Loucy (cell line): Measurements from ENCODE around the gene S1PR2.

Source experiments
- H2AFZ ChIP-seq: fragments of 200-600 bp; sonication (generic); 2 replicates; pipeline ENCODE4 v1.6.0; 2016; ENCODE audit warnings: antibody characterized with exemption, mild to moderate bottlenecking, low read length, moderate library complexity
- H3F3A ChIP-seq: fragments of 200-600 bp; 2 replicates; pipeline ENCODE4 v1.6.0; 2016; ENCODE audit warnings: antibody characterized with exemption, low read depth, mild to moderate bottlenecking
- H3K27me3 ChIP-seq: fragments of 200-600 bp; sonication (generic); 2 replicates; pipeline ENCODE4 v1.6.1; 2014; ENCODE audit warnings: low read length, mild to moderate bottlenecking; ENCODE audit not compliant: insufficient read depth, poor library complexity, severe bottlenecking
- H3K36me3 ChIP-seq: fragments of 200-600 bp; sonication (generic); 2 replicates; pipeline ENCODE4 v1.6.1; 2016; ENCODE audit warnings: low read length; ENCODE audit not compliant: insufficient read depth
- H3K4me1 ChIP-seq: fragments of 200-600 bp; sonication (generic); 2 replicates; pipeline ENCODE4 v1.5.1; 2014; ENCODE audit warnings: low read length, mild to moderate bottlenecking; ENCODE audit not compliant: insufficient read depth, poor library complexity, severe bottlenecking
- H3K4me2 ChIP-seq: fragments of 200-600 bp; sonication (generic); 2 replicates; pipeline ENCODE4 v1.6.0; 2014; ENCODE audit warnings: antibody characterized with exemption, low read length, low read depth, mild to moderate bottlenecking; ENCODE audit not compliant: poor library complexity, severe bottlenecking
- H3K4me3 ChIP-seq: fragments of 200-600 bp; sonication (generic); 2 replicates; pipeline ENCODE4 v1.5.1; 2014; ENCODE audit warnings: low read length, mild to moderate bottlenecking, mixed read lengths; ENCODE audit not compliant: poor library complexity, severe bottlenecking
- H3K79me2 ChIP-seq: fragments of 200-600 bp; sonication (generic); 2 replicates; pipeline ENCODE4 v1.6.1; 2014; ENCODE audit warnings: low read length; ENCODE audit not compliant: insufficient read depth
- H3K9ac ChIP-seq: fragments of 200-600 bp; sonication (generic); 2 replicates; pipeline ENCODE4 v1.6.0; 2014; ENCODE audit warnings: mild to moderate bottlenecking, low read depth, low read length, moderate library complexity; ENCODE audit not compliant: poor library complexity, severe bottlenecking
- H3K9me2 ChIP-seq: fragments of 200-600 bp; sonication (generic); replicated peaks from 2 replicates; pipeline ENCODE4 v1.6.1; 2016; ENCODE audit warnings: low read depth, low read length, mixed read lengths
- H3K9me3 ChIP-seq: fragments of 200-600 bp; sonication (generic); 2 replicates; pipeline ENCODE4 v1.6.1; 2014; ENCODE audit warnings: mild to moderate bottlenecking, antibody characterized with exemption, low read length, low read depth; ENCODE audit not compliant: insufficient read depth
- H4K20me1 ChIP-seq: fragments of 200-600 bp; sonication (generic); 2 replicates; pipeline ENCODE4 v1.6.0; 2014; ENCODE audit warnings: antibody characterized with exemption, low read length, mild to moderate bottlenecking; ENCODE audit not compliant: insufficient read depth, poor library complexity, severe bottlenecking
- EZH2phosphoT487 ChIP-seq: fragments of 200-600 bp; IDR thresholded peaks from 2 replicates; pipeline ENCODE4 v1.6.1; 2018; ENCODE audit warnings: antibody characterized with exemption, mild to moderate bottlenecking, moderate library complexity, borderline replicate concordance
- TF ChIP-seq, protein P1 (sequence below): fragments of 200-600 bp; sonication (generic); conservative IDR thresholded peaks from 2 replicates; pipeline ENCODE4 v1.5.1; 2014; ENCODE audit warnings: mild to moderate bottlenecking, antibody characterized with exemption, low read length

Gene S1PR2

DNA sequence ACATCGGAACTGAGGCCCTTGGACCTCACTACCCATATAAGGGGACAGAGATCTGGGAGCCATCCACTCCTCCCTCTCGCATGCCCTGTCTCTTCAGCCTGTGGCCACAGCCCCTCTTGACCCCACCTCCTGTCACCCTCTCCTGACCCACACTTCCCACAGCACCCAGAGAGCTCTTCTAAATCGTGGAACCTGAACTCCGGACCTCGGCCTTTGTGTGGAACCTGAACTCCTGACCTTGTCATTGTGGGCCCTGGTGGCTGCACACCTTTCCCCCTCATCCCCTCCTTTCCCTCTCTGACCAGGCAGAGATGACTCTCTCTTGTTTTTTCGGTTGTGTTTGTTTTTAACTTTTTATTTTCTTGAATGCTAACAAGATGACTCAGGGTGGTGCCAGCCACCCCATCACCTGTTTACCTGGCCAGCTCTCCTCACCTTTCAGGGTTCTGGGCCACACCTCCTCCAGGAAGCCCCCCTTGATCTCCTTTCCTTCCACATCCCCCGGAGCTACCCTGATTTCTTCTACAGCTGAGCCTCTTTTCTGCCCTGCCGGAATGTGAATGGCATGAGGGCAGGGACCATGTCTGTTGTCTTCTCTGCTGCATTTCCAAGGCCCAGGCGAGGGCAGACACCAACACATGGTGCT lies 26.0 kb upstream of the S1PR2 start:
- no peak overlapping the region for H3K4me2 ChIP-seq
- no peak overlapping the region for H3K9ac ChIP-seq
- no peaks in the 10 kb centered on the region for H3K9me2 ChIP-seq
- H3K4me1 ChIP-seq: peaks cover 4% of the 10 kb centered on the region
- peaks cover 12% of the 10 kb centered on the region for H4K20me1 ChIP-seq
- H3K27me3 ChIP-seq: no peaks in the 10 kb centered on the region
- H3K4me3 ChIP-seq: no peak overlapping the region
- H3K9me3 ChIP-seq: no peaks in the 10 kb centered on the region
- H3F3A ChIP-seq: no peaks in the 10 kb centered on the region
- no peak for TF ChIP-seq EZH2phosphoT487
- TF ChIP-seq, protein P1, sequence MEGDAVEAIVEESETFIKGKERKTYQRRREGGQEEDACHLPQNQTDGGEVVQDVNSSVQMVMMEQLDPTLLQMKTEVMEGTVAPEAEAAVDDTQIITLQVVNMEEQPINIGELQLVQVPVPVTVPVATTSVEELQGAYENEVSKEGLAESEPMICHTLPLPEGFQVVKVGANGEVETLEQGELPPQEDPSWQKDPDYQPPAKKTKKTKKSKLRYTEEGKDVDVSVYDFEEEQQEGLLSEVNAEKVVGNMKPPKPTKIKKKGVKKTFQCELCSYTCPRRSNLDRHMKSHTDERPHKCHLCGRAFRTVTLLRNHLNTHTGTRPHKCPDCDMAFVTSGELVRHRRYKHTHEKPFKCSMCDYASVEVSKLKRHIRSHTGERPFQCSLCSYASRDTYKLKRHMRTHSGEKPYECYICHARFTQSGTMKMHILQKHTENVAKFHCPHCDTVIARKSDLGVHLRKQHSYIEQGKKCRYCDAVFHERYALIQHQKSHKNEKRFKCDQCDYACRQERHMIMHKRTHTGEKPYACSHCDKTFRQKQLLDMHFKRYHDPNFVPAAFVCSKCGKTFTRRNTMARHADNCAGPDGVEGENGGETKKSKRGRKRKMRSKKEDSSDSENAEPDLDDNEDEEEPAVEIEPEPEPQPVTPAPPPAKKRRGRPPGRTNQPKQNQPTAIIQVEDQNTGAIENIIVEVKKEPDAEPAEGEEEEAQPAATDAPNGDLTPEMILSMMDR: no peak
- H3K79me2 ChIP-seq: peaks cover 23% of the 10 kb centered on the region
- H2AFZ ChIP-seq: no peak overlapping the region
- peaks cover 19% of the 10 kb centered on the region; the same call in 1 of the 2 replicates for H3K36me3 ChIP-seq

DNA sequence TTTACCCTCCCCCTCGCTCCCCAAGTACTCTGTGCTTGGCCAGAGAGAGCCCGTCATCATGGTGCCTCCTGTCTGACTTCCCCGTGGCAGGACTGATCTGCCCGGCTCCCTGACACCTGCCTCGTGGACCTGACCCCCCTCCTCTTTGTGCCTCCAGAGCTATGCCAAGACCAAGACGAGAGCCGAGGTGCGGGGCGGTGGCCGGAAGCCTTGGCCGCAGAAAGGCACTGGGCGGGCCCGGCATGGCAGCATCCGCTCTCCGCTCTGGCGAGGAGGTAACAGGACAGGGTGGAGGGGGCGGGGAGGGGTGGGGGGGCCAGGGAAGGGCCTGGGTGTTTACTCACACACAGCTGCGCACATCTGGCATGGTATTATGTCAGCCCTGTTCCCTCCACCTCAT lies 25.4 kb upstream of the S1PR2 start:
- Histone ChIP-seq H2AFZ (no peak overlapping the region), H4K20me1 (peaks cover 12% of the 10 kb centered on the region), H3K4me2 (no peak overlapping the region), H3K36me3 (peaks cover 19% of the 10 kb centered on the region; the same call in 1 of the 2 replicates), H3K4me1 (peaks cover 4% of the 10 kb centered on the region), H3K79me2 (peaks cover 23% of the 10 kb centered on the region), H3K9me3 (no peaks in the 10 kb centered on the region), H3F3A (no peaks in the 10 kb centered on the region), H3K9me2 (no peaks in the 10 kb centered on the region), H3K27me3 (no peaks in the 10 kb centered on the region), H3K9ac (no peak overlapping the region), H3K4me3 (no peak overlapping the region)
- no peak for TF ChIP-seq EZH2phosphoT487
- TF ChIP-seq, protein P1: no peak

DNA sequence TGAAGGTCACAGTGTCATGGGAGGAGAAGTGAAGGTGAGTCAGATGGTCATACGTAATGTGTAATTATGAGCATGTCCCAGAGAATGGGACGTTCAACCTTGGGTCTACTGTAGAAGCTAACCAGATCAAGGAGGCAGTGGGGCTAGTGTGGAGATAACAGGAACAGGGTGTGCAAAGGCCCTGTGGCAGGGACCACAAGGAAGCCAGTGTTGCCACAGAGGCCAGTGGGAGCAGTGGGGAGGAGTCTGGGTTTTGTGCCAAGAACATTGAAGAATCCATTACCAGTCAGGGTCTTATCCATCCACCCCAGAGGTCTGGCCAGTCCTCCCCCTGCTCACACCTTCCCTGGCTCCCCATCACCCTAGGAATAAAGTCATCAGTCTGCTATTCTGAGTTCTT lies 24.2 kb upstream of the S1PR2 start:
- H3K4me3 ChIP-seq: no peak overlapping the region
- TF ChIP-seq, protein P1: no peak
- no peak for TF ChIP-seq EZH2phosphoT487
- peaks cover 19% of the 10 kb centered on the region; the same call in 1 of the 2 replicates for H3K36me3 ChIP-seq
- no peak overlapping the region for H3K9ac ChIP-seq
- peaks cover 4% of the 10 kb centered on the region for H3K4me1 ChIP-seq
- H3K9me3 ChIP-seq: no peaks in the 10 kb centered on the region
- H4K20me1 ChIP-seq: peaks cover 12% of the 10 kb centered on the region
- H2AFZ ChIP-seq: no peak overlapping the region
- H3F3A ChIP-seq: no peaks in the 10 kb centered on the region
- H3K4me2 ChIP-seq: no peak overlapping the region
- H3K79me2 ChIP-seq: peaks cover 23% of the 10 kb centered on the region
- no peaks in the 10 kb centered on the region for H3K27me3 ChIP-seq
- no peaks in the 10 kb centered on the region for H3K9me2 ChIP-seq
